GM06990 (cell line): ENCODE results near the gene KCTD11.

Experiments
- DNase-seq: peaks from one replicate; pipeline ENCODE4 v3.0.0-alpha.2; 2011; ENCODE audit not compliant: insufficient read length; ENCODE audit errors: extremely low read depth
- H3K27me3 ChIP-seq: replicated peaks from 2 replicates; pipeline ENCODE4 v1.6.0; 2011; ENCODE audit warnings: low read length; ENCODE audit not compliant: control insufficient read depth, insufficient read depth
- H3K36me3 ChIP-seq: 2 replicates; pipeline ENCODE4 v1.5.1; 2011; ENCODE audit warnings: low read length; ENCODE audit not compliant: control insufficient read depth, insufficient read depth
- H3K4me3 ChIP-seq: replicated peaks from 2 replicates; pipeline ENCODE4 v1.5.1; 2011; ENCODE audit warnings: low read depth, mild to moderate bottlenecking, control low read depth, low read length
- TF ChIP-seq, protein P1 (sequence below): IDR thresholded peaks from 2 replicates; pipeline ENCODE4 v1.5.1; 2011; ENCODE audit warnings: low read length, control low read depth, mild to moderate bottlenecking, inconsistent platforms; ENCODE audit not compliant: insufficient read depth, poor library complexity, severe bottlenecking

KCTD11 gene

DNA sequence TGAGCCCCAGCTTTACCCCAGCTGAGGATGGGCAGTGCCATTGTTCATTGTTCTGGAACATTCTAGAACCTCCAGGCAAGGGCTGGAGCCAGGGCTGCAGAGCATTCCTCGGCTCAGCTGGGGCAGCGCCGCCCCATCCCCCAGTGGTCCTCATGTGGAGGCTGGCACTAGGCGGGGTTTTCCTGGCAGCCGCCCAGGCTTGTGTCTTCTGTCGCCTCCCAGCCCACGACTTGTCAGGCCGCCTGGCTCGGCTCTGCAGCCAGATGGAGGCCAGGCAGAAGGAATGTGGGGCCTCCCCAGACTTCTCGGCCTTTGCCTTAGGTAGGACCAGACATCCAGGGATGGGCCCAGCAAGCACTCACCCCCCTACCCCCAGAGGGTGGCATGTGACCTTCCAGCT, 3.1 kb downstream of the KCTD11 start, which contains the start of gene TMEM95:
TMEM95 (plus strand) TSS at position 104 of the 400 bp plus-strand sequence; CDS start at position 153, 49 bp downstream.
- TF ChIP-seq, protein P1, sequence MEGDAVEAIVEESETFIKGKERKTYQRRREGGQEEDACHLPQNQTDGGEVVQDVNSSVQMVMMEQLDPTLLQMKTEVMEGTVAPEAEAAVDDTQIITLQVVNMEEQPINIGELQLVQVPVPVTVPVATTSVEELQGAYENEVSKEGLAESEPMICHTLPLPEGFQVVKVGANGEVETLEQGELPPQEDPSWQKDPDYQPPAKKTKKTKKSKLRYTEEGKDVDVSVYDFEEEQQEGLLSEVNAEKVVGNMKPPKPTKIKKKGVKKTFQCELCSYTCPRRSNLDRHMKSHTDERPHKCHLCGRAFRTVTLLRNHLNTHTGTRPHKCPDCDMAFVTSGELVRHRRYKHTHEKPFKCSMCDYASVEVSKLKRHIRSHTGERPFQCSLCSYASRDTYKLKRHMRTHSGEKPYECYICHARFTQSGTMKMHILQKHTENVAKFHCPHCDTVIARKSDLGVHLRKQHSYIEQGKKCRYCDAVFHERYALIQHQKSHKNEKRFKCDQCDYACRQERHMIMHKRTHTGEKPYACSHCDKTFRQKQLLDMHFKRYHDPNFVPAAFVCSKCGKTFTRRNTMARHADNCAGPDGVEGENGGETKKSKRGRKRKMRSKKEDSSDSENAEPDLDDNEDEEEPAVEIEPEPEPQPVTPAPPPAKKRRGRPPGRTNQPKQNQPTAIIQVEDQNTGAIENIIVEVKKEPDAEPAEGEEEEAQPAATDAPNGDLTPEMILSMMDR: no peak
- DNase-seq: no peak
- no peak within 1 kb of the TSS for H3K4me3 ChIP-seq
- no peaks in the 10 kb centered on the region for H3K27me3 ChIP-seq
- no peaks in the 10 kb centered on the region for H3K36me3 ChIP-seq

DNA sequence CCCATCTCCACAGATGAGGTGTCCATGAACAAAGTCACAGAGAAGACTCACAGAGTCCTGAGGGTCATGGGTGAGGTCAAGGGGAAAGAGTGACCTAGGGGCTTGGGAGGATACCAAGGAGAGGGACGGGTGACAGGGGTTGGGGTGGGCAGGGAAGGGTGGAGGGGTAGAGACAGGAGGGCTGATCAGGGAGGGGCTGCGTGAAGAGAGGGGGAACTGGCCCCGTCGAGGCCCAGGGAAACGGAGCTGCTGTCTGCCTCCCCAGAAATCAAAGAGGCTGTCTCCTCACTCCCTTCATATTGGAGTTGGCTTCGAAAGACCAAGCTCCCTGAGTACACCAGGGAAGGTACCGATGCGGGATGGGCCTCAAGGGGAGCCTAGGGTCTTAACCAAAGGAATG, 3.6 kb downstream of the KCTD11 start:
- no peak for DNase-seq
- Histone ChIP-seq H3K4me3 (no peak overlapping the region), H3K27me3 (no peaks in the 10 kb centered on the region), H3K36me3 (no peaks in the 10 kb centered on the region)
- TF ChIP-seq, protein P1: no peak

DNA sequence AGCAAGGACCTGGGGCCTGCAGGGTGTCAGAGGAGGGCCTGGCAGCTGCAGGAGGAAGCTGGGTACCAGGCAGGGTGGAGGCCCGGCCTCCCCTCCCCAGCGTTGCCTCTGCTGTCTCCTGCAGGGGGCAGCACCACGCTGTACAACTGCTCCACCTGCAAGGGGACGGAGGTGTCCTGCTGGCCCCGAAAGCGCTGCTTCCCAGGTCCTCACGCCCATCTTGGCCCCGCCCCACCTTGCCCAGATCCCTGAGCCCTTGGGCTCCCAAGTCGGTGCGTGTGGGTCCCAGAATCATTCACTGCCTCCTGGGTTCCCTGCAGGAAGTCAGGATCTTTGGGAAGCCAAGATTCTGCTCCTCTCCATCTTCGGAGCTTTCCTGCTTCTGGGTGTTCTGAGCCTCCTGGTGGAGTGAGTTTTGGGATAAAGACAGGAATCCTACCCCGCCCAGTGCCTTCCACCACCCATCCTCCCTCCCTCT, 4.1 kb downstream of the KCTD11 start:
- no peaks in the 10 kb centered on the region for H3K27me3 ChIP-seq
- peak; percentile 82 for DNase-seq
- TF ChIP-seq, protein P1: peak; percentile 97
- no peaks in the 10 kb centered on the region for H3K36me3 ChIP-seq
- no peak overlapping the region for H3K4me3 ChIP-seq

DNA sequence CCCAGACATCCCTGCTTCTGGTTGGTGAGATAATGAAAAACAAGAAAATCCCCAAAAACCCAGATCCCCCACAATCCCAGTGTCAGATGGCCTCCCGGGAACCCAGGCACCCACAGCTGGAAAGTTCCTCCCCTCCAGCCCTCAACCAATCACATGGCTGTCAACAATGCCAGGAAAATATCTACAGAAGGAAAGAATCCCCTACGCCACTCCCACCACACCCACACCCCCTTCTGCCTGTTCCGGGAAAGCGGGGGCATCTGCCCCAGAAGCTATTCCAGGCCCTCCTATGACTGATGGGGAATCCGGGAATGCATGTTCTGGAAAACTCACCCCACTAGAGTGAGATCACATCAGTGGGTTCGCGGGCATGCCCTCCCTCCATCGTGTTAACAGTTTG, 4.8 kb downstream of the KCTD11 start:
- Histone ChIP-seq H3K27me3 (no peaks in the 10 kb centered on the region), H3K36me3 (no peaks in the 10 kb centered on the region), H3K4me3 (no peak overlapping the region)
- TF ChIP-seq, protein P1: no peak
- no peak for DNase-seq

DNA sequence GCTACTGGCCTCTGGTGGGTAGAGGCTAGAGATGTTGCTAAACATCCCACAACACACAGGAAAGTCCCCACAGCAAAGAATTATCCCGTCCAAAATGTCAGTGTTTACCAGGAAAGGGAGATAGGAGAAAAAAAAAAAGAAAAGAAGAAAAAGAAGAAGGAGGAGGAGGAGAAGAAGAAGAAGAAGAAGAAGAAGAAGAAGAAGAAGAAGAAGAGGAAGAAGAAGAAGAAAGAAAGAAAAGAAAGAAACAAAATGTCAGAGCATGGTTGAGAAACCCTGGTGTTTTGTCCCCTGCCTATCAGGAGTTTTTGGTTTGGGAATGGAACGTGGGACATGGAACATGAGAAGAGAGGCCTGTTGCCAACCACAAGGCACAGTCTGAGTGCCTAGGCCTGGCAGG, 5.4 kb downstream of the KCTD11 start:
- Histone ChIP-seq H3K4me3 (no peak overlapping the region), H3K36me3 (no peaks in the 10 kb centered on the region), H3K27me3 (no peaks in the 10 kb centered on the region)
- DNase-seq: no peak
- TF ChIP-seq, protein P1: no peak

DNA sequence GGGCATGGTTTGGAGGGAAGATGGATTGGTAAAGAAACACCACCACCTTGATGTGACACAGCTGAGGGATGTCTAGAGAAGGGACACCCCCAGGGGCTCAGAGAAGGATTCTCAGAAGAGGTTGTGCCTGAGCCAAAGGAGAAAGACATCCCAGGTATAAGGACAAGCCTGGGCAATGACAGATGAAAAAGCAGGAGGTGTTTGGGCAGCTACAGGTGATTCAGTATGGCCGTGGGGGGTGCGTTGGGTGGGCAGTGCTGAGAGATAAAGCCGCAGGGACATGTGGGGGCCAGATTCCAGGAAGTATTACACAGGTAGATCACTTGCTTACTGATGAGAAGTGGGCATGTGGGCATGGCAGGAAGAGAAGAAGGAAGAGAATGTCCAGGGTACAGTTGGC, 9.9 kb downstream of the KCTD11 start:
- TF ChIP-seq, protein P1: no peak
- H3K4me3 ChIP-seq: no peak overlapping the region
- no peaks in the 10 kb centered on the region for H3K27me3 ChIP-seq
- H3K36me3 ChIP-seq: no peaks in the 10 kb centered on the region
- no peak for DNase-seq
